ENCODE data around the gene RALGPS1.

RALGPS1 gene

GRCh38 chr9:127029548-127029947, 115.0 kb downstream of the RALGPS1 start:
- no peak for DNase-seq

- no peak for DNase-seq
Observed at GRCh38 chr9:127030814-127031740, 116.5 kb downstream of the RALGPS1 start.

- no peak for DNase-seq
Observed at GRCh38 chr9:127032256-127032655, 117.7 kb downstream of the RALGPS1 start.

GRCh38 chr9:127033061-127033460, 118.5 kb downstream of the RALGPS1 start:
- DNase-seq = no peak

DNA sequence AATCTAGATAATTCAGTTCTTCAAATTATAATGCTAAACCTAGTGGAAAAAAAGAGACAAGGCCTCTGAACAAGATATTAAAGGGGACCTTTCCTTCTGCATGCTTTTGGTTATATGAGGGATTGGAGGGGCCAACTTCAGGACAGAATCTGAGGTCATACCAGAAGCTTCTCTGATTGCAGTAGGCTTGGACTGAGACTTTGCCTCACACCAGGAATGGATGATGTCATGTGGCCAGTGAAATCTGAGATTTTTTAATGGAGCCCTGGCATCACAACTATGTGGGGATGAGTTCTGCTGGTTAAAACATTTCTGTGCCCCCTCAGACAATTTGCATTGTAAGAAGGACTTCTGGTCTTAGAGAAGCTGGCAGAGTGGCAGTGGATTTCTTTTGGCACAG, 119.2 kb downstream of the RALGPS1 start:
- no peak for DNase-seq

DNA sequence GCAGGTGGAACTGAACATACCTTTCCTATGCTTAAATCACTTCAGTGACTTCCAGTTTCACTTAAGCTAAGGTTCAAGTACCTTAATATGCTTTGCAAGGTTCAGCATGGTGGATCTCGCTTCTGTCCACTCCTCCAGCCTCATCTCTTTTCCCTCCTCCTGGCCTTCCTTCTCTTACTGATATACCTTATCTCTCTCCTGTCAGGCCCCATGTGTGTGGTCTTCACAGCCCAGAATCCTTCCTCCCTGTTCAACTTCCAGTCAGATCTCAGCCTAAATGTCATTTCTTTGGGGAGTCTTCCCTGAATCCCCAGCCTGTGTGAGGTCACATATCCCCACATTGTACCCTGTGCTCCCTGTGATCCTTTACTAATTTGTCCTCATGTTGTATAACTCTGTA, 120.1 kb downstream of the RALGPS1 start:
- no peak for DNase-seq

GRCh38 chr9:127035423-127035822, 120.8 kb downstream of the RALGPS1 start:
- no peak for DNase-seq

DNA sequence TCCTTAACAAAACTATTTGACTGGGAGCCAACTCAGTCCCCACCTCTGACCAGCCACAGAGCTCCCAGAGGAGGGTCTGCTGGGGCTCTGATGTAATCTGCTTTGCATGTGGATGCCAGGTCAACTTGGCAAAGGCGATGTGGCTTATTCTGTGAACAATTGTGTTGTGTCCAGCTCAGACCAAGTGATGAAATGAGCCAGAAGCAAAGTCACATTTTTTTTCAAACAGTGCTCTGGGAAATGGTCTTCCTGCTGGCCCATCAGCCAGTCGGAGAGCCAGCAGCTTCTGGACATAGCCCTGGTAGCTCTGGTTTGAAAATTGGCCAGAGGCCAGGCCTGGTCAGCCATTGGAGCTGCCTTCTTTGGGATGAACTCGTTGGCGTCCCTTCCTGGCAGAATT, 121.4 kb downstream of the RALGPS1 start:
- DNase-seq = no peak

- no peak for DNase-seq
Observed at GRCh38 chr9:127036437-127036836, 121.9 kb downstream of the RALGPS1 start.

GRCh38 chr9:127038531-127038930, 123.9 kb downstream of the RALGPS1 start:
- DNase-seq = no peak

GRCh38 chr9:127039492-127039891, 124.9 kb downstream of the RALGPS1 start:
- DNase-seq = no peak

DNA sequence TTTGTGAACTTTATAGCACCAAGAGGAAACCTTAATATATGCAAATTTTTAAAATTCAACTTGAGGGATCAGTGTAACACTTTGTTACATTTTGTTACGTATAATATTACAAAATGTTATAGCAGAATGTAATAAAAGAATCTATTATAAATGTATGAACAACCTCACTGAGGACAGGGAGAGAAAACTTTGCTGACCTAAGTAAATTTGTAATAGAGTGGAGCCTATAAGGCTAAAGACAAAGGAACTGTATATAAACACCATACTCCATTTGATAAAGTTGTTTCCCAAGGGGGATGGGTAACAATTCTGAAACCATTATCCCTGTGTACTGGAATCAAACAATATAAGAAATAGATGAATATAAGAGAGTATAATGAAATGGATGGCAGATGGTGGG, 130.6 kb downstream of the RALGPS1 start:
- no peak for DNase-seq

DNA sequence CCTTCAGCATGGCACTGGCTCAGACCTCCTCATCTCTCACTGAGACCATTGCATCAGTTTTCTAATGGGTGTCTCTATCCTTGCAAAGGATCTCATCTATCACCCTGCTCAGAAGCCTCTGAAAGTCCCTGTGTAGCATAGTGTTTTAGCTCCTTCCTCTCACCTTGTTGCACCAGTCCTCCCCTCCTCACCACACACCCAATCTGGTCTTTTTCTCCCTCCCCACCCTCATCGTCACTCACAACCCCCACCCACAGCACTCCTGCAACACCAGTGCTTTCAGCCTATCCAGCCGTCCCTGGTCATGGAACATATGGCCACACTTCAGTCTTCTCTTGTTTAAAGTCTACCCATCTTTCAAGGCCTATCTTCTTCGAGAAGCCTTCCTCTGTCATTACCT, 133.4 kb downstream of the RALGPS1 start:
- no peak for DNase-seq

GRCh38 chr9:127049044-127049443, 134.5 kb downstream of the RALGPS1 start:
- DNase-seq = peak; percentile 40

DNA sequence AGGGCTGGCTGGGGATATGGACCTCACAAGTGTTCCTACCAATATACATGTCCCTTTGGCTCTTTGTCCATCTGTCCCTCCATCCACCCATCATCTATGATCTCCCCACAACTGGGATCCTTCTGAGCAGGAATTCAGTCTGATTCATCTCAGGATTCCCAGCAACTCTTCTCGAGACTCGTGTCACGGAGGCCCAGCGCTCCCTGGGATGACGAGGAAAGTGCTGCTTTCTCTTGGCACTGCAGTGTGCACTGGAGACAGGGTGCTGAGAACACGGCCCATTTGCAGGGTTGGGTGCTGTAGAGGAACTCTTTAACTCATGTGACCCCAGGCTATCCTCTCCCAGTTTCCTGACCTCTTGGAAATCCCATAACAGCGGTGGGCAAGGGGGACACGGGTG, 135.0 kb downstream of the RALGPS1 start:
- DNase-seq = no peak

GRCh38 chr9:127050152-127050551, 135.6 kb downstream of the RALGPS1 start:
- DNase-seq = no peak

- no peak for DNase-seq
Observed at GRCh38 chr9:127050591-127051001, 136.0 kb downstream of the RALGPS1 start.

GRCh38 chr9:127051881-127052595, 137.5 kb downstream of the RALGPS1 start:
- no peak for DNase-seq

DNA sequence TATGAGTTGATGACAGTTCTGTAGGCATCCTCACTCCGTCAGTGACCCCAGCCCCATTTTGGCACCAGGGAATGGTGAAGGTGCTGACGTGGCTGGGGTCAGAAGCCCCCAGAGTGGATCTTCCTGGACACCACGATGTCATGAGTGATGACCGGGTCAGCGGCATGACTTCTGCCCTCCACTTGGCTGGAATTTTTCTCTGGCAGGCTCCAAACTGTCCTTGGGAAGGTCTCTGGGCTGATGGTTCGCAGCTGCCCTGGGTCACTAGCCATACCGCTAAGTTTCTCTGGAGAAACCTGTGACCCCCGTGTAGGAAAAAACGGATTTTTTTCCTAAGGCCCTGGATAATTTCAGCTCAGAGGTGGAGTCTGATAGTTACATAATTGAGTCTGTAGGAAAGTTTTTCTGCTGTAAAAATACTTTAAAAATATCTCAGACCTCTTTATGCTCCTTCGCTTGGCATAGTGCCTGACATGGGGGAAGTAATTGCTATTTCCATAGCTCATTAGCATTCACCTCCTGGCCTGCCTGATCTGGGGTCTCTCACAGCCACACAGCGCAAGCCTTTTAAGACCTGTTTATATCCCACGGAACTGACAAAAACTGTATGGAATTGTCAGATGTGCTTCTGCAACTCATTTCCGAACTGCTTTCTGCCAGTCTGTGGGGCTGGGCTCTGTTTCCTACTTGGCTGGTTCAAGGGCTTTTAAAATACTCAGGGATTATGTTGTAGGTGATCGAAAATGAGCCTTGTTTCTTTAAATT, 138.7 kb downstream of the RALGPS1 start:
- no peak for DNase-seq

DNA sequence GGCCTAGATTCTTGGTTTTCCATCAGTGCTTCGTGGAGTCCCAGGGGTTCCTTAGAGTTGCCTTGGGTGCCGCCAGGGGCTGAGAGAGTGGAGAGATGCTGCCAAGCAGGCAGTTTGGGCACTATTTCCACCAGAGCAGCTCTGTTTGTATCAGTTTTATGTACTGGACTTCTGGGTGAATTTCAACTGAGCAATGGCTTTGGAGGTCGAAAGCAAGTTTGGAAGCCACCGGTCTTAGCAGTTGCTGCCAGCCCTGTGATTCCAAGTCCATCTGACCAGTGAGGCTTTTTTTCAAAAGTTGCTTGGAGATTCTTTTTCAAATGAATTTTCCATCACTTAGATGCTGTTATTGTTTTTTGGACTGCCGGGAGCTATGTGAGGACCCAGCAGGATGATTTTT, 139.4 kb downstream of the RALGPS1 start:
- no peak for DNase-seq

DNA sequence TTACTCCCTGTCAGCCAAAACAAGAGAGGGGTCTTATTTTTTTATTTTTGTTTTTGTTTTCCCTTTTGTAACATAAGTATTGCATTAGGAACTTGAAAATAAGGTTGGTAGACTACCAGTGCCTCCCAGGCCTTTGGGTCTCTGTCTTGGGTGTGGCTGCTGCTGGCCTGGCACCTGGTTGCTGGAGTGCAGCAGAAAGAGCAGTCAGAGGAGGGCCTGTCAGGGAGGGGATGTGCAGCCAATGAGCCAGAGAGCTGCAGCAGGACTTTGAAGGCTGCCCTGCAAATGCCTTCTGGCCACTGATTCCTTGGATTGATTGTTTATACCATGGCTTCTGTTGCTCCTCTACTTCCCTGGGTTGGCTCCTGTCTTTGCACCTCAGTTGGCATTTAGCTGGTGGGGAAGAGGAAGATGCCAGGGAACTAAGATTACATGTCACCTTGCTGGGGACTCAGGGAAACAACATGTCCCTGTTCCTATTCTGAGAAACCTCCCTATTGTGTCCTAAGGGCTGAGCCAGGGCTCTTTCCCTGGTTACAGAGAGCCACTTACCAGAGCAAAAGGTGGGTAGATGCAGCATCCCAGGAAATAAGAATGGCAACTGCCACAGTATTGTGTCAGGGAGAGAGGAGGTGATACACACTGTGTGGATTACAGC, 141.3 kb downstream of the RALGPS1 start:
- no peak for DNase-seq

- no peak for DNase-seq
Observed at GRCh38 chr9:127056446-127056845, 141.9 kb downstream of the RALGPS1 start.
